DMS 273 (cell line): ENCODE data around the gene POU2F3.
A peak's percentile ranks its signal among the peaks of the same experiment; 100 is the strongest.

Experiments used
- DNase-seq: peaks from one replicate; lab custom pipeline; 2025; ENCODE audit not compliant: unreplicated experiment; lab: John Stamatoyannopoulos, UW

The POU2F3 gene

DNA sequence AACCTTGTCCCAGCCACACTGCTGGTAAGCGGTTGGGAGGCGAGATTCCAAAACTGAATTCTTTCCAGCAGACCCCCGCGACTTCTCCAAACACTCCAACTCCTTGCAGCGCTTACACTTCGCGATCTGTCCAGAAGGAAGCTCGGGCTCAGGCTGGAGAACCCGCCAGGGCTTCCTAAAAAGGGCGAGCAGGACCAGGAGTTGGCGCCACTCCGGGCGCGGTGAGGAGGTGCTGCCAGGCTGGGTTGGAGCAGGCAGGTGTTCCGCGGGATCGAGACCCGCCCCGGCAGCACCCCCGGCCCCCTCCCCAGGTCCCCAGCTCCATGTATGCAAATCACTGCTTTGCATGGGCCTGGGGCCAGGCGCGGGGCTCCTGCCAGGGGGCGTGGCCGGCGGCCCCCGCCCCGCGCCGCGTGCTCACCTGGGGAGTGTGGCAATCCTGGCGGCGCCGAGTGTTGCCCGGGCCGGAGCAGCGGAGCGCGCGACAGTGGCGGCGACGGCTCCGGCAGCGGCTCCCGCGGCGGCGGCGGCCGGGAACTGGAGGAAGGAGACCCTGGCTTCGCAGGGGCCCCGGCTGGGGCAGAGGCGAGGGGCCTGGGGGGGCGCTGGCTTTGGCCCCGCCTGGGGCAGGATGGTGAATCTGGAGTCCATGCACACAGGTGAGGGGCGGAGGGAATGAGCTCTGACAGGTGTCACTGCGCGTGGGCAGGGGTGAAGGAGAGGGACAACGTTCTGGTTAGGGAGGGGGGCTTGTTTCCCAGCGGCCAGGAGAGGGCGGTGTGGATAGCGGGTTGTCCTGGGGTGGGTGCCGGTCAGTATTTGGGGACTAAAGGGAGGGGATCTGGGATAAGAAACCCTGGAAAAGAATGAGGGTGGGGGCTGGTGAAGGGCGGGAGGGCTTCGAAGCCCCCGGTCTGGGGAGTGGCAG is at the start of gene POU2F3:
Gene POU2F3, plus strand, starts transcription at position 428 of the 928 bp plus-strand sequence. Its CDS starts 204 bp downstream, at position 632.
- DNase-seq = peak; percentile 45

DNA sequence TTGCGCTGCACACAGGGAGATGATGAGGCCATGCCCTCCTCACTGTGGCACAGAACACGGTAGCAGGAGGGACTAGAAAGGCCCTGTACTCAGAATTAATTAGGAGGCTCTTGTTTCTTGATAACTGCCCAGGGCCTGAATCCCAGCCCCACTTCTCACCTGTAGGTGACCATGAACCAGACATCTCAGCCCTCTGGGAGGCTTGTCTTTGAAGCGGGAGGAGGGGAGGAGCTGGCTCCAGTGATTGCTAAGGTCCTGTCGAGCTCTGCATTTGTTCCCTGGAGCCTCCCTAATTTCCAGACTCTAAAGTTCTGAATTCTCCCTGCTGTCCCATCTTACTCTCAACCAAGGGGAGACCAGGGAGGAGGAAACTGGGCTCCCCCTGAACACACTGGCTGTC is 48.9 kb upstream of the POU2F3 start:
- no peak for DNase-seq

GRCh38 chr11:120192831-120193625 is 46.9 kb upstream of the POU2F3 start:
- DNase-seq = no peak

DNA sequence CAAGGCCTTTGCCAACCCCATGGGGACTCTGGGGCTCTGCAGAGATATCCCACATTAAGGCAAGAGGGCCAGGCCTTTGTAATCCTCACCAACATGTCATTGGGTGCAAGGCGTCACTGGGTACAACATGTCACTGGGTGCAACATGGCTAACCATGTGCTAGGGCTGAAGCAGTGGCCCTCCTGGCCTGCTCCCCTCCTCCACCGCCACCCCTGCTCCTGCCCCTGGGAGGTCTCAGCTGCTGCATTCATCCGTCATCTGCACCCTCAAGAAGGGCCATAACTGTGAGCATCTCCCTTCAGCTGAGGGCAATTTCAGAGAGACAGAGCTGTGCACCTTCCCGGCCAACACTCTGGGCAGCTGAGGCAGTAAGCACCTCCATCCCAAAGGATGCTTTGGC is 45.8 kb upstream of the POU2F3 start:
- no peak for DNase-seq

DNA sequence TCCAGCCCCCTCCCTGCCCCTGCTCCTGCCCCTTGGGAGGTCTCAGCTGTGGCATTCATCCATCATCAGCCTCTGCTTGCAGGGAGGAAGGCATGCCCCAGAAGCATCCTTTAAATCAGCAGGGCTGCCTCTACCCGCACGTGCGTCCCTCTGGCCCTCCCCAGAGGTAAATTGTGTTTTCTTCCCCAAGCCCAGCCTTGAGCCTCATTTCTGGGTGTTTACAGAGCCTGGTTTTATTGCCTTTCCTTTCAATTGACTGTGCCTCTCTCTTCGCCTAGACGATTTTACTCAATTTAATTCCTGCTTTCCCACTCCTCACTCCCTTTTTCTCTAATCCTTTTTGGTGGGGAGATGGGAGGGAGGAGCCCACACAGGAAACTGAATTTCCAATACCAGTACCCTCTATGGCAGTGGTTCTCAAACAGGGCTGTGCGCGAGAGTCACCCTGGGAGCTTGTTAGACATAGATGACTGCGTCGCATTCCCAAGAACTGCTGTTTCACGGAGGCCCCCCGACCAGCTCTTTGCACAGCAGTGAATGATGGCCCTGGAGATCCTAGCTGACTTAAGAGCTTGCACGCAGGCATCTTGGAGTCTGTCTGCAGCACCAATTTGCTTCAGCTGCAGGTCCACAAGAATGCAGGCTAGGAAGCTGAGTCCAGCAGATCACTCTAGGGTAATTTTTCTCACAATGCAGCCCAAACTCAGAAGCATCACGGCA is 44.2 kb upstream of the POU2F3 start:
- no peak for DNase-seq

DNA sequence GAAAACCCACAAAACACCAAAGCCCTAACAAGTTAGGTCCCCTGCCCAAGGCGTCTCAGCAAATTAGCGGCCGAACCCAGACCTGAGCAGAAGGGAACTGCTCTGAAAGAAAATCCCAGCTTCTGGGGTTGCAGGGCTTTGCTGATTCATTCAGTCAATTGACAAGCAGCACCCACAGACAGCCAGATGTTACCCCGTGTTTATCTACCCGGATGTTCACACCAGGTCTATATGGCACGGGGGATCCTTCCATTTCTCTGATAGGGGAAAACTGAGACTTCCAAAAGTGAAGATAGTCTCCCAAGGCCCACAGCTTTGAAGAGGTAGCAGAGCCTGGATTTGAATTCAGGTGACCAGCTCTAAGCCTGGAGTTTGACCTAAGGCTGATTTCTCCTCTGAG is 43.1 kb upstream of the POU2F3 start:
- DNase-seq = no peak

GRCh38 chr11:120197251-120197891 is 42.6 kb upstream of the POU2F3 start:
- DNase-seq = no peak

GRCh38 chr11:120197977-120198376 is 42.0 kb upstream of the POU2F3 start:
- no peak for DNase-seq

GRCh38 chr11:120198403-120198786 is 41.5 kb upstream of the POU2F3 start:
- DNase-seq = no peak

GRCh38 chr11:120198787-120199469 is 41.0 kb upstream of the POU2F3 start:
- DNase-seq = no peak

DNA sequence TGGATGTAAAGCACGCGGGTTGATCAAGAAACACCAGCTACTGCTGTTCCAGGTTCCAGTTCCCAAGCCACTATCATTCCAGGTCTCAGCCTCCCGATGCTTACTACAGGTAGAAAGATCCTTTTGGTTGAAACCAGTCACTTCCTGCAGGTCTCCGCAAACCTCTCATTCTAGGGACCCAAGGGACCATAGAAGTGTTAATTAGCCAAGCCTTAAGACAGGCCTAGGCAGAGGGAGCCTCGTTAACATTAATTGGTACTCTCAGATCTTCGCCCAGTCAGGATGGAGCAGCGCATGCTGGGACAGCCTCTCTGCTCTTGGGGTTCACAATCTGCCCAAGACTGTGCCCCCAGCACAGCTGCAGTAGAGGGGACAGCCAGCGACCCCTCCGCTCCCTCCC is 40.3 kb upstream of the POU2F3 start:
- DNase-seq = no peak

DNA sequence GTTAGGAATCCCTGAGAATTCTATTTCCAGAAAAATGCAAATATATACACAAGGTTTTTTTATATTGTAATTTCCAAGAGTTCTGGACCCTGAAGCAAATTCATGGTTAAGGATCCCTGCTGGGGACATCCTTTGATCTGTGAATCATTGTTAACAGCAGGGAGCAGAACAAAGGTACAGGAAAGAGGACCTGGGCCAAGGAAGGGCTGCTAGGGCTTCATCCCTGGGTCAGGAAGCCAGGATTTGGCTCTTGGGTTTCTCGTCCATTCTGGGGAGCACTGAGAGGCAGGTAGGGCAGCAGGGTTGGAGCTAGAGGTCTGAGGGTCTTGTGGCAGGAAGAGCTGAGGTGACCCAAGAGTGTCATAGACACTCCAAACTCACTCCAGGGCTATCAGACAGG is 39.3 kb upstream of the POU2F3 start:
- DNase-seq = no peak

- no peak for DNase-seq
These were observed 38.3 kb upstream of the POU2F3 start for GRCh38 chr11:120201653-120202052.

GRCh38 chr11:120203626-120204025 is 36.3 kb upstream of the POU2F3 start:
- DNase-seq = no peak

- no peak for DNase-seq
These were observed 34.3 kb upstream of the POU2F3 start for GRCh38 chr11:120205596-120206161.

DNA sequence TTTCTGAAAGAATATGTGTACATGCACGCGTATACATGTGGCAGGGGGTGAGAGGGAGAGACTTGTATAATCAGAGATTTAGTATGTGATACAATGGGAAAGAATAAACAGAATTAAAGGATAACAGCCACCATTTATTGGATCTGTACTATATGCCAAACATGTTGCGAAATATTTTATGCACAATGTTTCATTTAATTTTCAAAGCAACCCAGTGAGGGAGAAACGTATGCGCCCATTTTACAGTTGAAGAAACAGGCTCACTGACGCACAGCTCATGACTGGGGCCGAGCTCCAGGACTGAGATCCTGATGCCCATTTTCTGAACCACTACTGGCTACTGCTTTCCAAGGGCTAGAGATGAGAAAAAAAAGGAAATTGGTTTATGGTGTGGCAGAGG is 32.4 kb upstream of the POU2F3 start:
- no peak for DNase-seq

DNA sequence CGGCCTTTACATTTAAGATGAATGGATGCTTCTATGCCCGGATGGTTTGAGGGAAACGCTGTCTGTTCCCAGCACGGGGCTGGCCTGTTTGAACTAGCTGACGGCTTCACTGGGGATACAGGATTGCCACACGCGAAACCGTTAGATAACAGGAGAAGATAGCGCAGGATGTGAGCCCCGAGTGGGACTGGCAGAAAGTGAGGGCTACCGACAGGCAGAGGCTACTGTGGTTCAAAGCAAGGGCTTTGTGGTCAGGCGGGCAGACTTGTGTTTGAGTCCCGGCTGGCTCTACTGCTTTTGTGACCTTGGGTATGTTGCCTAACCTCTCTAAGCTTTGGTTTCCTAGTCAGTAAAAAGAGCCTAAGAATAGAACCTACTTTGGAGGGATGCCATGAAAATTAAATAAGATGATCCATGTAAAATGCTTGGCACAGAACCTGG is 31.9 kb upstream of the POU2F3 start:
- no peak for DNase-seq

- no peak for DNase-seq
These were observed 31.2 kb upstream of the POU2F3 start for GRCh38 chr11:120208777-120209176.

DNA sequence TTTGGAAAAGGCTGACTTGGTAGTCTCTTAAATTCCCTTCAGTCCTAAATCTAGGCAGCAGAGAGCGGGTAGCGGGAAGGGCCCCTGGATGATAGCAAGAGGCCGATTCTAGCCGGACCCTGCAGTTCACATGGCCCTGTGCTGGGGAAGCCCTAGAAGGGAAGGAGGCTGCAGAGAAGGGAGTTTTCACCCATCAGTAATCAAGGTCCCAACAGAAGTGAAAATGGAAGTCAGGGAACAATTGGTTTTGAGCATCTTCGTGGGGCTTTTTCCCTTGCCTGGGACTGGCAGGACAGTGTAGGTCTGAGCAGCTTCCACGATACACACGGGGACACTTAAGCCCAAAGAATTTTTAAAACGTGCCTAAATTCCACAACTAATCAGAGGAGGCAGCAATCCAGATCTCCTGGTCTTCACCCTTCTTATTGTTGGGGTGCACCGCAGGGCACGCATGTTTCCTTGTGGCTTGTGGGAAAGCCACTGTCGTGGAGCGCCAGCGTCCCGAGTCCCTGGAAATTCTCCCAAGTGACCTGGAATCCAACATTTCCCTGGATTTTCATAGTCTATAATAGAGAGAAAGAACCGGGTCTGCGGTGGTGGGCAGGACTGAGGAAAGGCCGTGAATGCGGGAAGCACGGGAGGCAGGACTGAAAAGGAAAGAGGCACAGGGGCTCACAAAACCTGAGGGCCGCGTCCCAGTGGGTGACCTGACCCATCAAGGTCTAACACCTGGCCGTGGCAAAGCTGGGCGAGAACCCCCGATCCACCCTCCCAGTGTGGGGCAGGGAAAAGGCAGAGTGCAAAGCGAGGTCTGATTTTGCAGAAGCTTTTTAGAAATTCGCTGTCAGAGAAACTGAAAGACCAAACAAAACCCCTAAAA is 30.0 kb upstream of the POU2F3 start:
- no peak for DNase-seq
